ENCODE data around the gene LIN52. TPM values are rescaled to one million over a fixed set of nuclear protein-coding genes. Genes with fewer than 3 reads are reported as not detected.

The LIN52 gene
- total and polyA plus RNA-seq, 9 of the 15 experiments (the other 6 are each of a cell fraction or from before 2014, with no cell fraction given): 4.6 to 11.8 (median 9.2) TPM

GRCh38 chr14:74202113-74202512 is 117.4 kb downstream of the LIN52 start (continued):
- TF ChIP-seq, protein P1, sequence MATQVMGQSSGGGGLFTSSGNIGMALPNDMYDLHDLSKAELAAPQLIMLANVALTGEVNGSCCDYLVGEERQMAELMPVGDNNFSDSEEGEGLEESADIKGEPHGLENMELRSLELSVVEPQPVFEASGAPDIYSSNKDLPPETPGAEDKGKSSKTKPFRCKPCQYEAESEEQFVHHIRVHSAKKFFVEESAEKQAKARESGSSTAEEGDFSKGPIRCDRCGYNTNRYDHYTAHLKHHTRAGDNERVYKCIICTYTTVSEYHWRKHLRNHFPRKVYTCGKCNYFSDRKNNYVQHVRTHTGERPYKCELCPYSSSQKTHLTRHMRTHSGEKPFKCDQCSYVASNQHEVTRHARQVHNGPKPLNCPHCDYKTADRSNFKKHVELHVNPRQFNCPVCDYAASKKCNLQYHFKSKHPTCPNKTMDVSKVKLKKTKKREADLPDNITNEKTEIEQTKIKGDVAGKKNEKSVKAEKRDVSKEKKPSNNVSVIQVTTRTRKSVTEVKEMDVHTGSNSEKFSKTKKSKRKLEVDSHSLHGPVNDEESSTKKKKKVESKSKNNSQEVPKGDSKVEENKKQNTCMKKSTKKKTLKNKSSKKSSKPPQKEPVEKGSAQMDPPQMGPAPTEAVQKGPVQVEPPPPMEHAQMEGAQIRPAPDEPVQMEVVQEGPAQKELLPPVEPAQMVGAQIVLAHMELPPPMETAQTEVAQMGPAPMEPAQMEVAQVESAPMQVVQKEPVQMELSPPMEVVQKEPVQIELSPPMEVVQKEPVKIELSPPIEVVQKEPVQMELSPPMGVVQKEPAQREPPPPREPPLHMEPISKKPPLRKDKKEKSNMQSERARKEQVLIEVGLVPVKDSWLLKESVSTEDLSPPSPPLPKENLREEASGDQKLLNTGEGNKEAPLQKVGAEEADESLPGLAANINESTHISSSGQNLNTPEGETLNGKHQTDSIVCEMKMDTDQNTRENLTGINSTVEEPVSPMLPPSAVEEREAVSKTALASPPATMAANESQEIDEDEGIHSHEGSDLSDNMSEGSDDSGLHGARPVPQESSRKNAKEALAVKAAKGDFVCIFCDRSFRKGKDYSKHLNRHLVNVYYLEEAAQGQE (IDR thresholded peaks at IDR 0.05; ENCODE audit: borderline replicate concordance): no peak
- TF ChIP-seq, protein P1 (CRISPR knock-in tag; IDR thresholded peaks at IDR 0.05; ENCODE audit: low read depth): no peak
- TF ChIP-seq C11orf30 (IDR thresholded peaks at IDR 0.05; ENCODE audit: low read depth): no peak
- no peak for TF ChIP-seq DIDO1 (tag; IDR thresholded peaks at IDR 0.05; ENCODE audit: low read depth)
- TF ChIP-seq, protein P2, sequence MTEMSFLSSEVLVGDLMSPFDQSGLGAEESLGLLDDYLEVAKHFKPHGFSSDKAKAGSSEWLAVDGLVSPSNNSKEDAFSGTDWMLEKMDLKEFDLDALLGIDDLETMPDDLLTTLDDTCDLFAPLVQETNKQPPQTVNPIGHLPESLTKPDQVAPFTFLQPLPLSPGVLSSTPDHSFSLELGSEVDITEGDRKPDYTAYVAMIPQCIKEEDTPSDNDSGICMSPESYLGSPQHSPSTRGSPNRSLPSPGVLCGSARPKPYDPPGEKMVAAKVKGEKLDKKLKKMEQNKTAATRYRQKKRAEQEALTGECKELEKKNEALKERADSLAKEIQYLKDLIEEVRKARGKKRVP (CRISPR knock-in tag; IDR thresholded peaks at IDR 0.05): no peak
